ENCODE measurements around the gene CCN6. TPM values are rescaled to one million over a fixed set of nuclear protein-coding genes. Genes with fewer than 3 reads are reported as not detected.

Gene CCN6
- not detected for polyA plus RNA-seq (2013, experiment 1 of 2)
- polyA plus RNA-seq (2013, experiment 2 of 2) = not detected

GRCh38 chr6:112054001-112054400 is at the start of gene CCN6:
Gene CCN6, plus strand, starts transcription at chr6:112054104. Its CDS starts 254 bp downstream, at chr6:112054358.
- Histone ChIP-seq H3K4me3 (ENCODE audit: low read length) (no peak within 1 kb of the TSS), H3K4me1 (ENCODE audit: insufficient read depth, low read length) (no peaks in the 10 kb centered on the region), H3K36me3 (ENCODE audit: insufficient read depth, low read length) (no peaks in the 10 kb centered on the region), H3K9me3 (ENCODE audit: insufficient read depth, low read depth, low read length) (no peaks in the 10 kb centered on the region), H3K27ac (ENCODE audit: low read depth, low read length) (no peak within 1 kb of the TSS), H3K9ac (ENCODE audit: low read depth, low read length) (no peak within 1 kb of the TSS), H3K27me3 (ENCODE audit: insufficient read depth, low read length) (no peaks in the 10 kb centered on the region)
- WGBS = 90% methylated on average over 12 of the region's 12 CpGs

DNA sequence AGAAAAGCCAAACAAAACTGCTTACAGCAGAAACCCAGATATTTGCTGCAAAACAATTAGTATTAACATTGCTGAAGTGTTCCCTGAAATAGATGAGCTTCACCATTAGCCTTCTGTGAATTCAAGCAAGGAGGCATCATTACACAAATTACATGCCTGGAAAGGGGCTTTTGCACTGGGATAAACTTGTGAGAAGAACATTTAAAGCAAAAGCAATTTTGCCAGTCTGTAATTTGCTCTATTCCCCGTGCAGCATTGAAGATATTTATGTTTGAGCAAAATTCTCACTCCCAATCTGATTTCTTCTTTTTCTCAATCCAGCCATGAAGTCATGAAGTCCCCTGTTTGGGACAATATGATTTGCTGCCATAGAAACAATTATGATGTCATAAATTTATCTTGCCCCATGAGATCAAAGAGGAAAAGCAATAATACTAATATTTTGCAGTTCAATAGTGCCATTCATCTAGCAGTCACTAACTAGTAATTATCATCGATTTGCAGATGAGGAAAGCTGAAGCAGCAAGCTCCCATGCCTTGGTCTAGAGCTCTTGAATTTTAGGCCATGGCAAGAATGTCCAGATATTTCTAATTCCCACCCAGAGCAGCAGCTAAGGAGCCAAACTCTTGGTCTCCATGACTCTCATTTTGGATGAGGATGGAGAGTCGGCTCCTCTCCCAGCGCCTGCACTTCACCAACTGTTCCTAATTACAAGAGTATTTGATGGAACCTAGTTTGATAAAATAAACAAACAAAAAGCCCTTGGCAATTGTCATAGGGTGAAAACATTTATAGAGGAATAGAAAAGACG is 49.5 kb upstream of the CCN6 start:
- Histone ChIP-seq H3K9ac (ENCODE audit: low read depth, low read length) (no peak overlapping the region), H3K27ac (ENCODE audit: low read depth, low read length) (no peak overlapping the region), H3K4me1 (ENCODE audit: insufficient read depth, low read length) (no peaks in the 10 kb centered on the region), H3K27me3 (ENCODE audit: insufficient read depth, low read length) (no peaks in the 10 kb centered on the region), H3K4me3 (ENCODE audit: low read length) (no peak overlapping the region), H3K9me3 (ENCODE audit: insufficient read depth, low read depth, low read length) (no peaks in the 10 kb centered on the region), H3K36me3 (ENCODE audit: insufficient read depth, low read length) (no peaks in the 10 kb centered on the region)
- 96% methylated on average over 5 of the region's 5 CpGs for WGBS

- no peak overlapping the region for H3K9ac ChIP-seq (ENCODE audit: low read depth, low read length)
- H3K27ac ChIP-seq (ENCODE audit: low read depth, low read length) = no peak overlapping the region
- H3K27me3 ChIP-seq (ENCODE audit: insufficient read depth, low read length) = no peaks in the 10 kb centered on the region
- H3K4me1 ChIP-seq (ENCODE audit: insufficient read depth, low read length) = no peaks in the 10 kb centered on the region
- H3K4me3 ChIP-seq (ENCODE audit: low read length) = no peak overlapping the region
- no peaks in the 10 kb centered on the region for H3K36me3 ChIP-seq (ENCODE audit: insufficient read depth, low read length)
- no peaks in the 10 kb centered on the region for H3K9me3 ChIP-seq (ENCODE audit: insufficient read depth, low read depth, low read length)
- 87% methylated on average over 1 of the region's 1 CpG for WGBS
These were observed 48.9 kb upstream of the CCN6 start for GRCh38 chr6:112005013-112005371.

GRCh38 chr6:112007254-112007653 is 46.6 kb upstream of the CCN6 start:
- no peaks in the 10 kb centered on the region for H3K9me3 ChIP-seq (ENCODE audit: insufficient read depth, low read depth, low read length)
- WGBS = 81% methylated on average over 2 of the region's 2 CpGs
- no peaks in the 10 kb centered on the region for H3K4me1 ChIP-seq (ENCODE audit: insufficient read depth, low read length)
- no peaks in the 10 kb centered on the region for H3K27me3 ChIP-seq (ENCODE audit: insufficient read depth, low read length)
- no peaks in the 10 kb centered on the region for H3K36me3 ChIP-seq (ENCODE audit: insufficient read depth, low read length)
- H3K27ac ChIP-seq (ENCODE audit: low read depth, low read length) = no peak overlapping the region
- no peak overlapping the region for H3K4me3 ChIP-seq (ENCODE audit: low read length)
- H3K9ac ChIP-seq (ENCODE audit: low read depth, low read length) = no peak overlapping the region

DNA sequence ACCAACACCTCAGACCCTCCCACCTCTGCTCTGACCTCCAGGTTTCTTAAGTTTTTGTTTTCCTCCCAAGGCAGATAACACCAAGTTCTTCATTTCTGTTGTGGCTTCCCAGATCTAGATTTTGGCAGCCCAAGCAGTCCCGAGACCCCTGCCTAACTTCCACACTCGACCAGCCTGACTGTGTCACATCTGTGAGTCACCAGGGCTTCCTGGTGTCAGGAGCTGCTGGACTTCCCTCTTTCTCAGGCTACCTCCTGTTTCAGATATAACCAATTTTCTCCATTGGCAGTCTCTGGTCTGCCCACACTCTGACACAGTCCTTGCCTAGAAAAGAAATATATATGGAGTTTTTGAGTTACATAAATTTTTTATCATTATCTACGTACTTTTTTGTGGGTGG is 46.1 kb upstream of the CCN6 start:
- WGBS = 80% methylated on average over 3 of the region's 3 CpGs
- H3K27ac ChIP-seq (ENCODE audit: low read depth, low read length) = no peak overlapping the region
- no peaks in the 10 kb centered on the region for H3K27me3 ChIP-seq (ENCODE audit: insufficient read depth, low read length)

GRCh38 chr6:112008482-112008881 is 45.4 kb upstream of the CCN6 start:
- Histone ChIP-seq H3K36me3 (ENCODE audit: insufficient read depth, low read length) (no peaks in the 10 kb centered on the region), H3K9me3 (ENCODE audit: insufficient read depth, low read depth, low read length) (no peaks in the 10 kb centered on the region), H3K27me3 (ENCODE audit: insufficient read depth, low read length) (no peaks in the 10 kb centered on the region), H3K4me3 (ENCODE audit: low read length) (no peak overlapping the region), H3K27ac (ENCODE audit: low read depth, low read length) (no peak overlapping the region), H3K4me1 (ENCODE audit: insufficient read depth, low read length) (no peaks in the 10 kb centered on the region), H3K9ac (ENCODE audit: low read depth, low read length) (no peak overlapping the region)
- 93% methylated on average over 4 of the region's 4 CpGs for WGBS

More for the DNA sequence above, 46.1 kb upstream of the CCN6 start:
- no peak overlapping the region for H3K4me3 ChIP-seq (ENCODE audit: low read length)
- H3K4me1 ChIP-seq (ENCODE audit: insufficient read depth, low read length) = no peaks in the 10 kb centered on the region
- H3K36me3 ChIP-seq (ENCODE audit: insufficient read depth, low read length) = no peaks in the 10 kb centered on the region
- no peaks in the 10 kb centered on the region for H3K9me3 ChIP-seq (ENCODE audit: insufficient read depth, low read depth, low read length)
- no peak overlapping the region for H3K9ac ChIP-seq (ENCODE audit: low read depth, low read length)

GRCh38 chr6:112010328-112010727 is 43.6 kb upstream of the CCN6 start:
- Histone ChIP-seq H3K27me3 (ENCODE audit: insufficient read depth, low read length) (no peaks in the 10 kb centered on the region), H3K9me3 (ENCODE audit: insufficient read depth, low read depth, low read length) (no peaks in the 10 kb centered on the region), H3K4me1 (ENCODE audit: insufficient read depth, low read length) (no peaks in the 10 kb centered on the region), H3K27ac (ENCODE audit: low read depth, low read length) (no peak overlapping the region), H3K9ac (ENCODE audit: low read depth, low read length) (no peak overlapping the region), H3K36me3 (ENCODE audit: insufficient read depth, low read length) (no peaks in the 10 kb centered on the region), H3K4me3 (ENCODE audit: low read length) (no peak overlapping the region)
- 74% methylated on average over 5 of the region's 5 CpGs for WGBS

DNA sequence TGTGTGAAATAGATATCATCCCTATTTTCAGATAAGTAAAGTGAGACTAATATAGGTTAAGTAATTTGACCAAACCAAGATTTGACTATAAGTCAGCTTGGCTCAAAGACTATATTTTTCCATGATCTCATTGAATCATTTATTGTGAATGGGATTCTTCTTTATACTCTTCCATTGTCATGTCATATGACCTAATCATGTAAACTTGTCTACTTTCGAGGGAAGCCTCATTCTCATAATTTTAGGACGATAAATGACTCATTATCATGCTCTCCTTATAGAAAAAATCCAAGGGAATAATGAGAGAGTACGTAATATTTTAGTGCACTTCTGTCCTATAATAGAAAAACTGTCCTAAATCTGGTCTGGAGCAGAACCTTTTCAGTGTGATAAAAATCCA is 40.9 kb upstream of the CCN6 start:
- no CpG with 5 or more reads among the region's 3 CpGs for WGBS
- Histone ChIP-seq H3K9me3 (ENCODE audit: insufficient read depth, low read depth, low read length) (no peaks in the 10 kb centered on the region), H3K9ac (ENCODE audit: low read depth, low read length) (no peak overlapping the region), H3K4me3 (ENCODE audit: low read length) (no peak overlapping the region), H3K27me3 (ENCODE audit: insufficient read depth, low read length) (no peaks in the 10 kb centered on the region), H3K36me3 (ENCODE audit: insufficient read depth, low read length) (no peaks in the 10 kb centered on the region), H3K27ac (ENCODE audit: low read depth, low read length) (no peak overlapping the region), H3K4me1 (ENCODE audit: insufficient read depth, low read length) (no peaks in the 10 kb centered on the region)

DNA sequence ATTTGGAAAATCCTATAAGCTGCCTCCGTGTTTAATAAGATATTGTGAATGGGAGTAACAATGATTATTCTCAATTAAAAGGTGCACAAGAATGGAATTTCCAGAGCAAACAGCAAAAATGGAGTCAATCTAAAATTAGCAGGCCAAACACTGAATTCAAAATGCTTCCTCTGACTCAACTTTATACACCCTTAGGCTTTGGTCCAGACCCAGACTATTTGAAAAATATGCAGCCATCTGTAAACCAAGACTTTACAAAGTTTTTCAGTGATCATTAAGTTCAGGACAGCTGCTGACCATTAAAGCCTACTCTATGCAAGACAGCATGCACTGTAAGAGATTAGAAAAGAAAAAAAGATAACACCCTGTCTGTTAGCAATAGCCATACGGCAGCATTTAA is 39.4 kb upstream of the CCN6 start:
- no peaks in the 10 kb centered on the region for H3K9me3 ChIP-seq (ENCODE audit: insufficient read depth, low read depth, low read length)
- WGBS = 95% methylated on average over 2 of the region's 2 CpGs
- no peak overlapping the region for H3K4me3 ChIP-seq (ENCODE audit: low read length)
- no peaks in the 10 kb centered on the region for H3K4me1 ChIP-seq (ENCODE audit: insufficient read depth, low read length)
- no peak overlapping the region for H3K27ac ChIP-seq (ENCODE audit: low read depth, low read length)
- H3K9ac ChIP-seq (ENCODE audit: low read depth, low read length) = no peak overlapping the region
- H3K36me3 ChIP-seq (ENCODE audit: insufficient read depth, low read length) = no peaks in the 10 kb centered on the region
- H3K27me3 ChIP-seq (ENCODE audit: insufficient read depth, low read length) = no peaks in the 10 kb centered on the region

- Histone ChIP-seq H3K27me3 (ENCODE audit: insufficient read depth, low read length) (no peaks in the 10 kb centered on the region), H3K27ac (ENCODE audit: low read depth, low read length) (no peak overlapping the region), H3K9me3 (ENCODE audit: insufficient read depth, low read depth, low read length) (no peaks in the 10 kb centered on the region), H3K4me1 (ENCODE audit: insufficient read depth, low read length) (no peaks in the 10 kb centered on the region), H3K36me3 (ENCODE audit: insufficient read depth, low read length) (no peaks in the 10 kb centered on the region), H3K4me3 (ENCODE audit: low read length) (no peak overlapping the region), H3K9ac (ENCODE audit: low read depth, low read length) (no peak overlapping the region)
- WGBS = 94% methylated on average over 5 of the region's 5 CpGs
These were observed 38.2 kb upstream of the CCN6 start for GRCh38 chr6:112015725-112016124.

- H3K27me3 ChIP-seq (ENCODE audit: insufficient read depth, low read length) = no peaks in the 10 kb centered on the region
- no peaks in the 10 kb centered on the region for H3K36me3 ChIP-seq (ENCODE audit: insufficient read depth, low read length)
- no peak overlapping the region for H3K9ac ChIP-seq (ENCODE audit: low read depth, low read length)
- H3K9me3 ChIP-seq (ENCODE audit: insufficient read depth, low read depth, low read length) = no peaks in the 10 kb centered on the region
- H3K4me1 ChIP-seq (ENCODE audit: insufficient read depth, low read length) = no peaks in the 10 kb centered on the region
- no peak overlapping the region for H3K27ac ChIP-seq (ENCODE audit: low read depth, low read length)
- H3K4me3 ChIP-seq (ENCODE audit: low read length) = no peak overlapping the region
- 93% methylated on average over 6 of the region's 6 CpGs for WGBS
These were observed 37.6 kb upstream of the CCN6 start for GRCh38 chr6:112016320-112016719.

- Histone ChIP-seq H3K9ac (ENCODE audit: low read depth, low read length) (no peak overlapping the region), H3K4me3 (ENCODE audit: low read length) (no peak overlapping the region), H3K27me3 (ENCODE audit: insufficient read depth, low read length) (no peaks in the 10 kb centered on the region), H3K36me3 (ENCODE audit: insufficient read depth, low read length) (no peaks in the 10 kb centered on the region), H3K9me3 (ENCODE audit: insufficient read depth, low read depth, low read length) (no peaks in the 10 kb centered on the region), H3K27ac (ENCODE audit: low read depth, low read length) (no peak overlapping the region), H3K4me1 (ENCODE audit: insufficient read depth, low read length) (no peaks in the 10 kb centered on the region)
- WGBS = 92% methylated on average over 4 of the region's 4 CpGs
These were observed 36.7 kb upstream of the CCN6 start for GRCh38 chr6:112017169-112017568.
